DMS79 (cell line): Measurements from ENCODE around the gene IST1.

ENCODE experiments used
- DNase-seq: peaks from one replicate; lab custom pipeline; 2025; lab: John Stamatoyannopoulos, UW

The IST1 gene

GRCh38 chr16:71965223-71965622 lies 69.9 kb downstream of the IST1 start:
- no peak for DNase-seq

- no peak for DNase-seq
Measured at GRCh38 chr16:71966932-71967331, 71.6 kb downstream of the IST1 start.

DNA sequence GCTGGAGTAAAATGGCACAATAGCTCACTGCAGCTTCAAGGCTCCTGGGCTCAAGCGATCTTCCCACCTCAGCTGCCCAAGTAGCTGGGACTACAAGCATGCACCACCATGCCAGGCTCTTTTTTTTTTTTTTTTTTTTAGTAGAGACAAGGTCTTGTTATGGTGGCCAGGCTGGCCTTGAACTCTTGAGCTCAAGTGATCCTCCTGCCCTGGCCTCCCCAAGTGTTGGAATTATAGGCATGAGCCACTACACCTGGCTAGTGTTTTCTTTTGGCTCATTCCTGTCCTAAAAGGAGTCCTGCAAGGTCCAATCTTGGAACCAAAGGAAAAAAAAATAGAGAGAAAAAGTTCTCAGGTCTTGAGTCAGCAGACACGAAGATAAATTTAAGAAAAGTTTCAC lies 74.0 kb downstream of the IST1 start:
- no peak for DNase-seq

DNA sequence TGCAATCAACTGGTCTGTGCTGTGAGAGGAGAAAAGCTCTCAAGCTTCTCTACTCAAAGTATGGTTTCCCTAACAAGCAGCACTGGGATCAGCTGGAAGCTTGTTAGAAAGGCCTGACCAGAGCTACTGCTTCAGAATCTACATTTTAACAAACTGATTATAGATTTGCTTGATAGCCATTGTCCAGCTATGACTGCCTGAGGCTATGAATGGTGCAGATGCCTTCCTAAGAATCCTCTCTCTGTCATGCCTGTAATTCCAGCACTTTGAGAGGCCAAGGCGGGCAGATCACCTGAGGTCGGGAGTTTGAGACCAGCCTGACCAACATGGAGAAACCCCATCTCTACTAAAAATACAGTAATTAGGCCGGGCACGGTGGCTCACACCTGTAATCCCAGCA lies 76.2 kb downstream of the IST1 start:
- DNase-seq: no peak

DNA sequence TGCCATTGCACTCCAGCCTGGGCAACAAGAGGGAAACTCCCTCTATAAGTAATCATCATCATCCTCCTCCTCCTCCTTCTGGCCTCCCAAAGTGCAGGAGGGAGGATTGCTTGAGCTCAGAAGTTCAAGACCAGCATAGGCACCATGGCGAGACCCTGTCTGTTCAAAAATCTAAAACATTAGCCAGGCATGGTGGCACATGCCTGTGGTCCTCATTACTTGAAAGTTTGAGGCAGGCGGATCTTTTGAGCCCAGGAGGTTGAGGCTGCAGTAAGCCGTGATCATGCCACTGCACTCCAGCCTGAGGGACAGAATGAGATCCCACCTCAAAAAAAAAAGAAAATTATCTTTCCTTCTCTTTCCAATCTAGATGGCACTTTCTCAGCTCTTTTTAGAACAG lies 77.0 kb downstream of the IST1 start:
- no peak for DNase-seq

- no peak for DNase-seq
Measured at GRCh38 chr16:71973001-71973400, 77.7 kb downstream of the IST1 start.

- no peak for DNase-seq
Measured at GRCh38 chr16:71974068-71974818, 78.9 kb downstream of the IST1 start.
